ENCODE measurements around the gene PRDM16. TPM values are rescaled to one million over a fixed set of nuclear protein-coding genes. Genes with fewer than 3 reads are reported as not detected.

The PRDM16 gene
- total RNA-seq, 1 experiment from 2014 or later, result 0.04 TPM

GRCh38 chr1:3322450-3323020 is 253.5 kb downstream of the PRDM16 start:
- ChIA-PET CTCF (no interaction called here), POLR2A (ENCODE audit: unreplicated experiment) (no interaction called here)
- BruUV-seq (replicated peaks), result no TSS peak
- Histone ChIP-seq H3K4me2 (ENCODE audit: low read length) (no peak overlapping the region), H3K27ac (ENCODE audit: low read length) (no peak overlapping the region), H3K9ac (ENCODE audit: low read length) (no peak overlapping the region), H3K79me2 (ENCODE audit: low read length) (no peaks in the 10 kb centered on the region), H3K36me3 (ENCODE audit: low read depth, low read length) (no peaks in the 10 kb centered on the region), H3K4me3 (ENCODE audit: low read length) (no peak overlapping the region), H3K9me2 (replicated peaks; ENCODE audit: low read length) (no peaks in the 10 kb centered on the region), H3K4me1 (ENCODE audit: insufficient read depth, low read length) (no peaks in the 10 kb centered on the region), H4K20me1 (ENCODE audit: low read length) (no peaks in the 10 kb centered on the region), H2AFZ (ENCODE audit: low read length) (no peak overlapping the region), H3F3A (ENCODE audit: low read length, unreplicated experiment) (no peaks in the 10 kb centered on the region), H3K27me3 (ENCODE audit: low read length) (peaks cover 55% of the 10 kb centered on the region), H3K9me3 (ENCODE audit: low read length) (no peaks in the 10 kb centered on the region)
- ATAC-seq, result no peak
- intact Hi-C loops (cut with micrococcal nuclease), result no loop called here
- no peak for DNase-seq
- TF ChIP-seq EZH2 (IDR thresholded peaks at IDR 0.05; ENCODE audit: low read length, unreplicated experiment) (no peak), EZH2phosphoT487 (IDR thresholded peaks at IDR 0.05; ENCODE audit: borderline replicate concordance, low read length) (no peak), CTCF (conservative IDR thresholded peaks at IDR 0.05; ENCODE audit: low read depth, low read length) (no peak)

- TF ChIP-seq EZH2 (IDR thresholded peaks at IDR 0.05; ENCODE audit: low read length, unreplicated experiment) (no peak), EZH2phosphoT487 (IDR thresholded peaks at IDR 0.05; ENCODE audit: borderline replicate concordance, low read length) (no peak), CTCF (conservative IDR thresholded peaks at IDR 0.05; ENCODE audit: low read depth, low read length) (no peak)
- CTCF ChIA-PET, result no interaction called here
- intact Hi-C loops (cut with micrococcal nuclease), result no loop called here
- Histone ChIP-seq H3K79me2 (ENCODE audit: low read length) (no peaks in the 10 kb centered on the region), H3K9me2 (replicated peaks; ENCODE audit: low read length) (no peaks in the 10 kb centered on the region), H3K27ac (ENCODE audit: low read length) (no peak overlapping the region), H3K36me3 (ENCODE audit: low read depth, low read length) (no peaks in the 10 kb centered on the region), H3K27me3 (ENCODE audit: low read length) (peaks cover 54% of the 10 kb centered on the region), H4K20me1 (ENCODE audit: low read length) (no peaks in the 10 kb centered on the region), H3F3A (ENCODE audit: low read length, unreplicated experiment) (no peaks in the 10 kb centered on the region), H2AFZ (ENCODE audit: low read length) (no peak overlapping the region), H3K9me3 (ENCODE audit: low read length) (no peaks in the 10 kb centered on the region), H3K4me1 (ENCODE audit: insufficient read depth, low read length) (no peaks in the 10 kb centered on the region), H3K9ac (ENCODE audit: low read length) (no peak overlapping the region), H3K4me2 (ENCODE audit: low read length) (no peak overlapping the region), H3K4me3 (ENCODE audit: low read length) (no peak overlapping the region)
- no TSS peak for BruUV-seq (replicated peaks)
- POLR2A ChIA-PET (ENCODE audit: unreplicated experiment), result no interaction called here
- ATAC-seq, result no peak
- no peak for DNase-seq
Measured at GRCh38 chr1:3323021-3323795, 254.2 kb downstream of the PRDM16 start.
